Astrocyte of the hippocampus (primary cell): Measurements from ENCODE around the gene CSNK1A1.
A peak's percentile ranks its signal among the peaks of the same experiment; 100 is the strongest.
"Not testable (repeated sequence)": the region's sequence is repeated elsewhere in the genome, so short reads cannot be mapped to it uniquely, and the experiment has no call there.

Experiments
- DNase-seq: peaks from one replicate; pipeline ENCODE4 v3.0.0; 2011; ENCODE audit warnings: low read depth, low spot score

Gene CSNK1A1

GRCh38 chr5:149456597-149457392, 94.4 kb downstream of the CSNK1A1 start:
- DNase-seq = no peak

- DNase-seq = peak; percentile 54
Observed at GRCh38 chr5:149455889-149456409, 95.3 kb downstream of the CSNK1A1 start.

GRCh38 chr5:149453618-149454415, 97.4 kb downstream of the CSNK1A1 start:
- DNase-seq = no peak

GRCh38 chr5:149452665-149453617, 98.3 kb downstream of the CSNK1A1 start:
- peak; percentile 96 for DNase-seq

- peak; percentile 57 for DNase-seq
Observed at GRCh38 chr5:149452007-149452664, 99.1 kb downstream of the CSNK1A1 start.

GRCh38 chr5:149450199-149450598, 101.0 kb downstream of the CSNK1A1 start:
- peak; percentile 78 for DNase-seq

GRCh38 chr5:149448831-149449714, 102.2 kb downstream of the CSNK1A1 start:
- DNase-seq = no peak

GRCh38 chr5:149448431-149448830, 102.8 kb downstream of the CSNK1A1 start:
- DNase-seq = no peak

- no peak for DNase-seq
Observed at GRCh38 chr5:149447373-149448367, 103.6 kb downstream of the CSNK1A1 start.

GRCh38 chr5:149446794-149447193, 104.4 kb downstream of the CSNK1A1 start:
- DNase-seq = not testable (repeated sequence)

GRCh38 chr5:149445739-149446369, 105.4 kb downstream of the CSNK1A1 start:
- DNase-seq = peak; percentile 94

- no peak for DNase-seq
Observed at GRCh38 chr5:149445343-149445738, 105.9 kb downstream of the CSNK1A1 start.

- not testable (repeated sequence) for DNase-seq
Observed at GRCh38 chr5:149444430-149444829, 106.8 kb downstream of the CSNK1A1 start.

GRCh38 chr5:149443210-149443609, 108.0 kb downstream of the CSNK1A1 start:
- no peak for DNase-seq

- peak; percentile 90 for DNase-seq
Observed at GRCh38 chr5:149442563-149443182, 108.6 kb downstream of the CSNK1A1 start.
